ENCODE data around the gene ADAMTSL3. TPM values are rescaled to one million over a fixed set of nuclear protein-coding genes. Genes with fewer than 3 reads are reported as not detected.

Gene ADAMTSL3
- total and polyA plus RNA-seq, 2 of the 4 experiments (the other 2 are of a cell fraction), result under 0.01 to 0.02 TPM

DNA sequence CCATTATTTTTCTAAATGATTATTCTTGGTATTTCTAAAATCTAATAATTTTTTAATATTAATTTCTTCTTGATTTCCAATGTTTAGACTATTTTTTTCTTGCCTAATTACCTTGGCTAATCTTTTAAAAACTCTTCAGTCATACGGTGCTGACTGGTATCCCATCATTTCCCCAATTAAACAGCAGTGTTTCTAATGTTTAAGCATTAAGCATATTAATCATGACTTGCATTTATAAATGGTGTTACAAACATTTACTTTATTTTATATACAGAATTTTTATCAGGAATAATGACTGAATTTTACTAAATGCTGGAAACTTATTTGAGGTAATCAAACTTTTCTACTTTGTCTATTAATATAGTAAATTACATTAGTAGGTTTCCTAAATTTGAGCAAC, 199.3 kb downstream of the ADAMTSL3 start:
- no peak overlapping the region for H3K23ac ChIP-seq (ENCODE audit: low read depth, low read length)
- no peaks in the 10 kb centered on the region for H3K79me1 ChIP-seq (ENCODE audit: low read depth in 1 of 2, low read length in 2 of 2)
- dilution Hi-C loops (cut with HindIII; ENCODE audit: low sequenced_read_pairs, unreplicated experiment), result no loop called here
- no TSS peak for BruUV-seq (replicated peaks)
- no peak overlapping the region for H2AFZ ChIP-seq (replicated peaks; ENCODE audit: low read length, poor library complexity)
- H3K9ac ChIP-seq (ENCODE audit: low read depth, low read length), result no peak overlapping the region
- in situ Hi-C loops (cut with MboI; ENCODE audit: low sequenced_read_pairs), result no loop called here
- no peak overlapping the region for H3K18ac ChIP-seq (ENCODE audit: low read depth, low read length)
- H4K91ac ChIP-seq (ENCODE audit: insufficient read depth, low read depth, low read length), result no peak overlapping the region
- no peak for ATAC-seq (ENCODE audit: low read depth)
- H3K27ac ChIP-seq (ENCODE audit: insufficient read depth, low read length), result no peak overlapping the region
- no peak overlapping the region for H3K4ac ChIP-seq (ENCODE audit: low read depth, low read length)
- H2AK9ac ChIP-seq (replicated peaks; ENCODE audit: low read depth, low read length, poor library complexity), result no peak overlapping the region
- no peak overlapping the region for H3K14ac ChIP-seq (replicated peaks; ENCODE audit: low read depth, low read length)
- no peak overlapping the region for H3K56ac ChIP-seq (ENCODE audit: extremely low read depth, insufficient read depth, low read length)
- intact Hi-C loops (cut with micrococcal nuclease), result no loop called here
- H2BK5ac ChIP-seq (ENCODE audit: low read depth, low read length, poor library complexity, severe bottlenecking), result no peak overlapping the region
- H3K4me2 ChIP-seq (ENCODE audit: low read depth, low read length), result no peak overlapping the region
- DNase-seq, result no peak
- H3K27me3 ChIP-seq (ENCODE audit: control insufficient read depth, insufficient read depth, low read length), result no peaks in the 10 kb centered on the region
- no peaks in the 10 kb centered on the region for H3K36me3 ChIP-seq (ENCODE audit: control insufficient read depth, insufficient read depth, low read length)
- no peak overlapping the region for H2BK15ac ChIP-seq (ENCODE audit: low read depth, low read length)
- TF ChIP-seq RCOR1 (IDR thresholded peaks at IDR 0.05; ENCODE audit: insufficient replicate concordance, low read length) (no peak), CEBPB (IDR thresholded peaks at IDR 0.05; ENCODE audit: low read depth, low read length) (no peak), RFX5 (IDR thresholded peaks at IDR 0.05; ENCODE audit: low read depth, low read length) (no peak), NFE2L2 (IDR thresholded peaks at IDR 0.05; ENCODE audit: low read depth, low read length) (peak; percentile 54)
- ChIA-PET POLR2A (ENCODE audit: unreplicated experiment) (no interaction called here), CTCF (no interaction called here)
- H2BK120ac ChIP-seq (ENCODE audit: low read depth, low read length), result no peak overlapping the region
- peaks cover 7% of the 10 kb centered on the region; the same call in 1 of the 2 replicates for H3K4me1 ChIP-seq (ENCODE audit: control insufficient read depth, insufficient read depth, low read length)
- H4K20me1 ChIP-seq (ENCODE audit: insufficient read depth, low read length), result no peaks in the 10 kb centered on the region
- no peak overlapping the region for H4K5ac ChIP-seq (ENCODE audit: low read depth, low read length)
- no CpG with 5 or more reads among the region's 1 CpG for WGBS, 2 experiments (ENCODE audit: extremely low coverage in 2 of 2, insufficient read length in 1 of 2)
- no peaks in the 10 kb centered on the region for H3K9me3 ChIP-seq (ENCODE audit: control insufficient read depth, insufficient read depth, low read length)
- no peak overlapping the region for H4K8ac ChIP-seq (ENCODE audit: low read depth in 2 of 2, low read length in 2 of 2)
- H3K9me1 ChIP-seq (ENCODE audit: insufficient read depth, low read length), result peaks cover 2% of the 10 kb centered on the region; the same call in 1 of the 2 replicates
- H2AK5ac ChIP-seq (ENCODE audit: low read depth, low read length), result no peak overlapping the region
- H3K4me3 ChIP-seq (ENCODE audit: insufficient read depth, low read depth, low read length), result no peak overlapping the region
- no peak overlapping the region for H2BK20ac ChIP-seq (ENCODE audit: low read depth, low read length)
